Measurements from ENCODE around the gene VIPR1.
A peak's percentile ranks its signal among the peaks of the same experiment; 100 is the strongest.

The VIPR1 gene

GRCh38 chr3:42493798-42494151 is 8.7 kb upstream of the VIPR1 start:
- DNase-seq = no peak

DNA sequence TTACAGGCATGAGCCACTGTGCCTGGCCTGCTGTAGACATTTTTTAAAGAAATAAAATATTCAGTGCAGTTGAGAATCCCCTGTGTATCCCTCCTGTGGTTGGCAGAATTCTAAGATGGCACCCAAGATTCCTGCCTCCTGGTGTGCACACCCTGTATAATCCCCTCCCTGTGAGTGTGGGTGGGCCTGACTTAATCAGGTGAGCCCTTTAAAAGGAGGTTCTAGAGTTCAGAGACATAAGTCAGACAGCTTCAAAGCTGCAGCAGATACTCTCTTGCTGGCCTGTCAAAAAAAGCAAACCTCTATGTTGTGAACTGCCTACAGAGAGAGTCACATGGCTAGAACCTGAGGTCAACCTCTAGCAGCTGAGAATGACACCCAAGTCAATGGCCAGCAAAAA is 7.0 kb upstream of the VIPR1 start:
- no peak for DNase-seq

DNA sequence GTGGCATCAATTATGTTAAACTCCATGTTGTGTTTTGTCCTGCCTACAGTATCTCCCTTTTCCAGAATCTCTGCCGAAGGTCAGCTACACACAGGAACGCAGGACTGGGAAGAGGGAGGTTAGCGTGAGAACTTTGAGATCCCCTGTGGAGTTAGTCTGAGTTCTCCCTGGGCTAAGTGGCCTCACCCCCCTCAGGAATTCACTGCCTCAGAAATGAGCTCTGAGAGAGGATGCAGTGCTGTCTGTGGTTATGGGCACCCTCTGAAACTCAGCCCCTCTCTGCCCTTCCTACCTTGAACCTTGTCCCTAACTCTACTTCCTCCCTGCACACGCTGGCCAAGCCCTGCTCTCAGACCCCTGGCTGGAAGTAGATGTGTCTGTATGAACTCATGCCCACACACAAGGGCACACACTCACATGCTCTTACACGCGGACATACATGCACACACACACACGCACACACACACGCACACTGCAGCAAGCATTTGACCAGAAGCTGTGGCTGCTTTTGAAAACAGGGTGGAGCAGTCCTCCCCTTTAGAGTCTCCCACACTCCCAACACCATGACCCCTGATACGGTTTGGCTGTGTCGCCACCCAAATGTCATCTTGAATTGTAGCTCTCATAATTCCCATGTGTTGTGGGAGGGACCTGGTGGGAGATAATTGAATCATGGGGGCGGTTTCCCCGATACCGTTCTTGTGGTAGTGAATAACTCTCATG is 5.3 kb upstream of the VIPR1 start:
- no peak for DNase-seq

GRCh38 chr3:42498034-42498433 is 4.4 kb upstream of the VIPR1 start:
- DNase-seq = no peak

- no peak for DNase-seq
These were observed 3.5 kb upstream of the VIPR1 start for GRCh38 chr3:42498791-42499477.

GRCh38 chr3:42499478-42499871 is 3.0 kb upstream of the VIPR1 start:
- DNase-seq = no peak

DNA sequence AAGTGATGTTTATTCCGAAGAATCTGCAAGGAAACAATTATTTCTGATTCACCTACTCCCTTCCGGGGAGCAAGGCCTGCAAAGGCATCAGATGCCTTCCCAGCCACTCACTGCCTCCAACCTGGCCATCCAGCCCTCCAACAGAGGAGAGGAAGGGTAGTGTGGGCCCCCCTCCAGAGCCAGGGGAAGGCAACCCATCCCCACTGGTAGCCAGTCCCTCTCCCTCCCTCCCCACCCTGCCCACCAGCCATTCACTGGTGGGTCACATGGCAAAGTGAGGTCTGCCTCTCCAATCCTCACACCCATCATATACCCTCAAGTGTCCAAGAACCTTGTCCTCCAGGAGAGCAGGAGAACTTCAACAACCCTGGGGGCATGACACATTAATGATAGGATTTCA is 2.4 kb upstream of the VIPR1 start:
- no peak for DNase-seq

- no peak for DNase-seq
These were observed 1.5 kb upstream of the VIPR1 start for GRCh38 chr3:42500909-42501308.

GRCh38 chr3:42501321-42501680 is 1.1 kb upstream of the VIPR1 start:
- DNase-seq = no peak

GRCh38 chr3:42501681-42502428 is 588 bp upstream of the VIPR1 start:
- DNase-seq = peak; percentile 57

DNA sequence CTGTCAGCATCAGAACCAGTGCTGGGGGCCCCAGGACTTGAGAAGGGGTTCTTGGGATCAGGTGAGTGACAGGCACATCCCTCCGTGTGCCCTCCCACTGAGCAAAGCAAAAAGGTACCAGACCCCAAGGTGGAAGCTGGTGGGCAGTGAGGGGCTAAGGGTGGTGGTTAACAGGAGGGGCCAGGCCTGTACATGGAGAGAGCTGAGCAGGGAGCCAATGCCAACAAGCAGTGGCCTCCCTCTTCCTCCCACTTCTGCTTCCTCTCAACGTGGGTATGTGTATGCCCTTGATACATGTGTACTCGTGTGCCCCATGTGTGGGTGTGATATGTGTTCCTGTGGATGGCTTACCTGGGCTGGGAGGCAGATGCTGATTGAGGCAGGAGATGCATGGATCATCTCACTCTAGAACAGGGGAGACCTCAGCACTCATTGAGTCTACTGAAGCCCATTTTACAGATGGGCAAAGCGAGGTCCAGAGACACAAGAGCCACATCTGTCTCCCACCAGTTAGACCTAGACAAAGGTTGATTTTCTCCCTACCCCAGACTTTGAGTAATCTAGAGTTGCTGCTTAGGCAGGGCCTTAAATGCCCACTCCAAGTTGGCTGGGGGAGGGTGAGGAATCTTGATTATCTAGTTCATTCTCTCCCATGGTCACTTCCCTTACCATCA is 945 bp downstream of the VIPR1 start:
- no peak for DNase-seq

DNA sequence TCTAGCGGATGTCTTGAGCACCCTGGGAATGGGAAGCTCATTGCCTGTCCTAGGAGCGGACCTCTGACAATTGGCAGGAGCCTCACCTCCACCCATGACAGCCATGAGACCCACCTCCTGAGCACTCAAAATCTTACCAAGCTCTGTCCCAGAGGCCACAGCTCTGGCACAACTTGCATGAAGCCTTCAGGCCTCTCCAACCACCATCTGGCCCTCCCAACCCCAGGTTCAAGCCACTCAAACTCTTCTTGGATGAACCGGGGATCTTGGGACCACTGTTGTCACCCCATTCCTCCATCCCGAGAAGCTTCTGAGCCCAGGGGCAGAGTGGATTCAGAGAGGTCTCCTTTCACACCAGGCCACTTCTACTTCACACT is 1.5 kb downstream of the VIPR1 start:
- no peak for DNase-seq

GRCh38 chr3:42504334-42505127 is 2.1 kb downstream of the VIPR1 start:
- no peak for DNase-seq

GRCh38 chr3:42505128-42505848 is 2.8 kb downstream of the VIPR1 start:
- no peak for DNase-seq

- no peak for DNase-seq
These were observed 3.5 kb downstream of the VIPR1 start for GRCh38 chr3:42505849-42506410.

- DNase-seq = no peak
These were observed 4.8 kb downstream of the VIPR1 start for GRCh38 chr3:42507252-42507651.

DNA sequence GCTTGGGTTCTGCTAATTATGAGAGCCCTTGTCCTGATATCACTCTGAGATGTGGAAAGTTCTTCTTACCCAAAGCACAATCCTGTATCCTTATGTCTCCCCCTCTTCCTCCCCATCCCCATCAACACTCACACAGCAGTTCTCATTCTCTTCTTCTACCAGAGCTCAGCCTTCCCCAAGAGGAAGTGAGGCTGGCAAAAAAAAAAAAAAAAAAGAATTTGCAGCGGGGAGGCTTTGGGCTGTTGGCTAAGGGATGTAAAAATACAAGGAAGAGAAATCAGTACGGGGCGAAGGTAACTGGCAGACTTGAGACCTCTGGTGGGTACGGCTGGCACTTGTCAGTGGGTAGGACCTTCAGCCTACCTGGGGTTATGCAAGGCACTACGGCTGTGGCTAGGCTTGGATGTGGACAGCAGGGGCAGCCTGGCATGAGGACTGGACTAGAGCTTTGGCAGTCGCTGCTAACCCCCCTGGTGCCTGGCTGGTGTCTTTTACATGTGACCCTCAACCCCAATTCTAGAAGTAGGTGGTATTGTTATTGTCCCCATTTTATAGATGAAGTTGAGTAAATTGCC is 5.4 kb downstream of the VIPR1 start:
- no peak for DNase-seq

- DNase-seq = no peak
These were observed 6.1 kb downstream of the VIPR1 start for GRCh38 chr3:42508562-42508961.

DNA sequence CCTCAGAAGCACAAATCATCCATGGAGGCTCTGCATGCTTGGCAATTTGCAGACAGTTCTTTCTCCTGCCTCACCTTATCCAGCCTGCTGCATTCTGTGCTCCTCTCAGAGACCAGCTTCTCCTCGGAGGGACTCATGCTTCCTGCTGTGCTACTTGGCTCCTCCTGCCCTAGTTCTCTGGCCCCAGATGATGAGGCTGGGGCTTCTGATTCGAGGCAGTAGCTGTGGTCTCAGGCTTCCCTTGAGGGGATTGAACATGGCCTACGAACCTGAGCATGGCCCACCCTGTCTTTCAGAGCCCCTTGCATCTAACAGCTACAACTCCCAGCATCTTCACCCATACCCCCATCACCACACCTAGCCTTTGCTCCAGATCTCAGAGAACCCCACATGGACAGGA is 6.7 kb downstream of the VIPR1 start:
- no peak for DNase-seq

- no peak for DNase-seq
These were observed 7.9 kb downstream of the VIPR1 start for GRCh38 chr3:42510325-42510724.

DNA sequence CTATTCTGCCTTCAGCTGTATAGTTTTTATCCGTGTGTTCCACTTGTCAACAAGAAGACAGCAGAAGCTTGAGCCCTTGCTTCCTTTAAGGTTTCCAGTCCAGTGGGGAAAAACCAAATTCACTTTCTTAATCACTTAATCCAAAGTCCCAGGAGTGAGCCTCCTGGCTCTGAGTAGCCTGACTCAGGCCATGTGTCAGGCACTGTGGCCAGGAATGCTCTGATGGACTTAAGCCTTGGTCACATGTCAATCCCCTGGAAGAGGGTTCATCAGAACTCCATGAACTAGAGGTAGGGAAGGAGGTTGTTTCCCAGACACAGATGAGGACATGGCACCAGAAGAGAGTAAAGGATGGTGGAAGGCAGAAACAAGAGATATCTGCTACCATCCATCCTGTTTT is 8.8 kb downstream of the VIPR1 start:
- no peak for DNase-seq

All from central memory CD4-positive, alpha-beta T cell (primary cell).